Common myeloid progenitor, CD34-positive (primary cell): ENCODE data around the gene HERC3.

Source experiments
- CTCF ChIA-PET: fragments of 350-600 bp; sonication (Branson Sonifier 250); formaldehyde crosslinking; loops from one replicate; lab custom pipeline; 2021; ENCODE audit warnings: antibody characterized with exemption; lab: Charles Lee
- POLR2A ChIA-PET: fragments of 350-600 bp; sonication (Branson Sonifier 250); formaldehyde crosslinking; loops from one replicate; lab custom pipeline; 2021; ENCODE audit warnings: antibody characterized with exemption; lab: Charles Lee
- DNase-seq, 3 donors: peaks; one replicate each; pipeline versions ENCODE4 v3.0.0 to v3.0.0-alpha.2; 2013
- H3K27ac ChIP-seq, 2 experiments: 1 replicate in 1 of 2; 2 replicates in 1 of 2; pipeline ENCODE4 v1.7.0; 2013; ENCODE audit warnings: inconsistent platforms in 2 of 2, low read length in 2 of 2, mild to moderate bottlenecking in 2 of 2, low read depth in 1 of 2, moderate library complexity in 1 of 2; ENCODE audit not compliant: severe bottlenecking in 2 of 2, insufficient read depth in 1 of 2, poor library complexity in 1 of 2
- H3K27me3 ChIP-seq, 5 experiments: replicated peaks in 2 of 5; 1 replicate in 3 of 5; 2 replicates in 2 of 5; pipeline versions ENCODE4 v1.6.1 to v1.7.0; 2013; ENCODE audit warnings: low read length in 4 of 5, mild to moderate bottlenecking in 2 of 5, moderate library complexity in 2 of 5, inconsistent platforms in 1 of 5; ENCODE audit not compliant: insufficient read depth in 5 of 5, control insufficient read depth in 4 of 5
- H3K36me3 ChIP-seq, 4 experiments: 1 replicate in 2 of 4; 2 replicates in 2 of 4; pipeline versions ENCODE4 v1.6.1 to v1.7.0; 2013; ENCODE audit warnings: low read length in 3 of 4, control low read depth in 1 of 4, mild to moderate bottlenecking in 1 of 4; ENCODE audit not compliant: control insufficient read depth in 4 of 4, insufficient read depth in 4 of 4
- H3K4me1 ChIP-seq, 4 experiments: 1 replicate in 3 of 4; 2 replicates in 1 of 4; pipeline versions ENCODE4 v1.6.1 to v1.7.1; 2013; ENCODE audit warnings: low read length in 3 of 4, mild to moderate bottlenecking in 3 of 4, control low read depth in 1 of 4, inconsistent platforms in 1 of 4, moderate library complexity in 1 of 4; ENCODE audit not compliant: control insufficient read depth in 4 of 4, insufficient read depth in 4 of 4; ENCODE audit errors: control extremely low read depth in 1 of 4
- H3K4me3 ChIP-seq, 7 experiments: 1 replicate in 4 of 7; 2 replicates in 3 of 7; pipeline versions ENCODE4 v1.5.1 to v1.7.0; 2013; ENCODE audit warnings: mild to moderate bottlenecking in 7 of 7, low read length in 6 of 7, moderate library complexity in 6 of 7, inconsistent platforms in 2 of 7, low read depth in 2 of 7, control low read depth in 1 of 7; ENCODE audit not compliant: insufficient read depth in 4 of 7, control insufficient read depth in 1 of 7; ENCODE audit errors: extremely low read depth in 1 of 7
- H3K9me3 ChIP-seq, 5 experiments: 1 replicate in 4 of 5; 2 replicates in 1 of 5; pipeline versions ENCODE4 v1.6.1 to v1.7.1; 2013; ENCODE audit warnings: low read length in 4 of 5, mild to moderate bottlenecking in 2 of 5, inconsistent platforms in 1 of 5, low read depth in 1 of 5, moderate library complexity in 1 of 5; ENCODE audit not compliant: control insufficient read depth in 4 of 5, insufficient read depth in 2 of 5; ENCODE audit errors: control extremely low read depth in 1 of 5
- WGBS: methylation state at CpG from one replicate; pipeline ENCODE4 v1.1.5; 2013; ENCODE audit not compliant: insufficient coverage; 5-methylcytosine and 5-hydroxymethylcytosine counted together

Gene HERC3

DNA sequence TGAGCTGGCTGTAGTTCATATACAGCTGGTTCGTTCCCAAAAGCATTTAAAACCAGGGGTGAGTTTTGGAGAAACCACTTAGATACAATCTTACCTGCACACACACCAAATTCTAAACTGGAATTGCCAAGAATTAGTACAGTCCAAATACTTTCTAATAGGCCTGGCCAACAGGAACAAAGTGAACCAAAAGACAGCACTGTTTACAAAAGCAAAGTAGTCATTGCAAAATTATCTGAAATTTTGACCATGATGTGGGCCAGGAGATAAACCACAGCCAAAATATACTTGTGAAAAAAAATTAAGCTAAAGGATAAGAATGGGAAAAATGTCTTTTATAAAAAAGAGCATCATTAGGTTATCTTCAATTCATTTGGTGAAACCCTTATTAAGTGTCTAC lies 143.3 kb downstream of the HERC3 start:
- no peak for DNase-seq
- Histone ChIP-seq H3K36me3 (peaks cover 3 to 20% (median 10%) of the 10 kb centered on the region in 4 experiments), H3K4me3 (no peak overlapping the region), H3K27me3 (no peaks in the 10 kb centered on the region), H3K9me3 (no peaks in the 10 kb centered on the region), H3K4me1 (peaks cover 3 to 38% (median 19%) of the 10 kb centered on the region in 4 experiments), H3K27ac (no peak overlapping the region)
- ChIA-PET CTCF (interaction anchor here (0.8 to 1.9 kb wide), 3 partner anchors 8 to 16 kb away, joined by 3 to 5 read pairs (median 3); no protein-coding TSS in a partner anchor), POLR2A (no interaction called here)
- WGBS: 100% methylated on average over 1 of the region's 1 CpG

- no peak overlapping the region for H3K27ac ChIP-seq
- H3K36me3 ChIP-seq: peaks cover 3 to 16% (median 10%) of the 10 kb centered on the region in 4 experiments
- WGBS: no CpG with 5 or more reads among the region's 3 CpGs
- CTCF ChIA-PET: interaction anchor here (1.1 to 1.9 kb wide), 2 partner anchors 9 to 66 kb away, joined by 3 to 5 read pairs; no protein-coding TSS in a partner anchor
- DNase-seq: no peak
- no peaks in the 10 kb centered on the region for H3K27me3 ChIP-seq
- peaks cover 3 to 31% (median 17%) of the 10 kb centered on the region in 4 experiments for H3K4me1 ChIP-seq
- H3K4me3 ChIP-seq: no peak overlapping the region
- H3K9me3 ChIP-seq: no peaks in the 10 kb centered on the region
- POLR2A ChIA-PET: no interaction called here
Measured at GRCh38 chr4:88736264-88736663, 144.0 kb downstream of the HERC3 start.

- WGBS: 2% methylated on average over 11 of the region's 14 CpGs
- CTCF ChIA-PET: interaction anchor here (1.1 to 1.9 kb wide), 4 partner anchors 10 to 65 kb away, joined by 3 to 5 read pairs (median 4); no protein-coding TSS in a partner anchor
- peaks cover 3 to 23% (median 16%) of the 10 kb centered on the region in 4 experiments for H3K4me1 ChIP-seq
- no peaks in the 10 kb centered on the region for H3K9me3 ChIP-seq
- no peaks in the 10 kb centered on the region for H3K27me3 ChIP-seq
- POLR2A ChIA-PET: interaction anchor here (1.1 kb wide), 1 partner anchor 9 kb away, joined by 3 read pairs; no protein-coding TSS in a partner anchor
- peaks cover 6 to 15% (median 9%) of the 10 kb centered on the region in 4 experiments for H3K36me3 ChIP-seq
- peak; percentile 34 to 94 (median 89) for DNase-seq
- H3K27ac ChIP-seq: peak overlapping the region in 1 of 2 experiments; percentile 11
- H3K4me3 ChIP-seq: peak overlapping the region in 5 of 7 experiments; percentile 11 to 69 (median 49)
Measured at GRCh38 chr4:88737307-88737941, 145.1 kb downstream of the HERC3 start.

DNA sequence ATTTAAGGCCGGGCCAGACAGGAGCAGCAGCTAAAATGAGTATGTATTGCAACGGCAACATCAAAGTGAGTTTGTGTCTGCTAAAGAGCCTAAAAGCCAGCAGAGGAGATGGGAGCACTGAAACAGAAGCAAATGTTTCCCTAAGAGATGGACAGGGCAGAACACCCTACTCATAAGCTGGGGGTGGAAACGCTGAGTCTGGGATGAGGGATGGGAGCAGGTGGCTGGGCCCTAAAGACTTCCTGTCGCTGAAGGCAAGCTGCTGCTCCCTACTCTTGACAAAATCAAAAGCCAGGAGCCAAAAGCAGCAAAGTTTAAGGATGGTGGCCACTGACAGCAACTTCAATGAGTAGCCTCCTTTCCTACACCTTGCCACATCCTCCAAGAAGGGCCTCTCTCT lies 145.9 kb downstream of the HERC3 start:
- POLR2A ChIA-PET: interaction anchor here (0.5 kb wide), 1 partner anchor 15 kb away, joined by 3 read pairs; no protein-coding TSS in a partner anchor
- Histone ChIP-seq H3K27me3 (no peaks in the 10 kb centered on the region), H3K4me3 (no peak overlapping the region), H3K27ac (no peak overlapping the region), H3K9me3 (no peaks in the 10 kb centered on the region), H3K4me1 (peaks cover 3 to 29% (median 16%) of the 10 kb centered on the region in 4 experiments), H3K36me3 (peaks cover 6 to 15% (median 10%) of the 10 kb centered on the region in 4 experiments)
- WGBS: 85% methylated on average over 4 of the region's 4 CpGs
- CTCF ChIA-PET: interaction anchor here (1.2 to 1.4 kb wide), 2 partner anchors 20 to 209 kb away, joined by 3 read pairs; no protein-coding TSS in a partner anchor
- peak in 1 of 3 donors; percentile 11 for DNase-seq

GRCh38 chr4:88742561-88742960 lies 150.3 kb downstream of the HERC3 start:
- Histone ChIP-seq H3K9me3 (no peaks in the 10 kb centered on the region), H3K4me3 (no peak overlapping the region), H3K36me3 (peaks cover 14 to 36% (median 20%) of the 10 kb centered on the region in 4 experiments), H3K4me1 (peaks cover 3 to 17% (median 10%) of the 10 kb centered on the region in 4 experiments), H3K27ac (no peak overlapping the region), H3K27me3 (no peaks in the 10 kb centered on the region)
- WGBS: 44% methylated on average over 1 of the region's 2 CpGs
- POLR2A ChIA-PET: no interaction called here
- no peak for DNase-seq
- CTCF ChIA-PET: no interaction called here

DNA sequence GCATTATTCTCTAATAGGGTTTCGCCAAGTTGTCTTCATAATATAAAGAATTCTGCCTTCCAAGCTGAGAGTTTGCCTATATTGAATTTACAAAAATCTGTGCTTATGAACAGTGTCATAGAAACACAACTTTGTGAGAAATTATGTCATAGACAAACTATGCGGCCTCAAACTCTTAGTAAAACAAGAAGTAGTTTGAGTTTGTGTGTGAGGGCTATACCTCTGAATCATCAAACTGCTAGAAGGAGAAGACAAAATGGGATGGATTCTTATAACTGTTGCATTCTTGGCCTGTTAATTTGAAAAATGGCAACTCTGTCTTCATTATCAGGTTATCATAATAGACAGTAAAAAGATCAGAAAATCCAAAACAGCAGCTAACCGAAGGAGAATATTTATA lies 151.4 kb downstream of the HERC3 start:
- CTCF ChIA-PET: no interaction called here
- peaks cover 0 to 6% (median under 1%) of the 10 kb centered on the region in 4 experiments for H3K4me1 ChIP-seq
- no peak overlapping the region for H3K4me3 ChIP-seq
- no peak overlapping the region for H3K27ac ChIP-seq
- H3K9me3 ChIP-seq: no peaks in the 10 kb centered on the region
- POLR2A ChIA-PET: no interaction called here
- H3K36me3 ChIP-seq: peaks cover 18 to 43% (median 22%) of the 10 kb centered on the region in 4 experiments
- H3K27me3 ChIP-seq: no peaks in the 10 kb centered on the region
- DNase-seq: no peak
- 100% methylated on average over 2 of the region's 3 CpGs for WGBS

DNA sequence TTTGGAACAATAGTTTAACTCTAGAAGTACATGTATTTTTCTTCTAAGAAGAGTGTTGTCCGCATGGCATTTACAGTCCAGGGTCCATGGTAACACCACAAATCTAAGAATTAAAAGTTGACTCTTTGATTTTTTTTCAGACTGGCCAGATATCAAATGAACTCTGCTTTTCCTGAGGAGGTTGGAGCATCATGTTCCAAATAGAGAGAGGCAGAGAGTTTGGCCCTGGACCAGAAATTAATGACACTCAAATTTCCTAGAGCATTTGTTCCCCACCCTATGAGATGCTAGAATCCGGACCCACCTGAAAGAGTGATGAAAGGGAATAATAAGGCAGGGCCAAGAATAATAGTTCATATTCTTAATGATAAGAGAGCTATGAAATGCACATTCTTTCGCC lies 152.3 kb downstream of the HERC3 start:
- 100% methylated on average over 3 of the region's 3 CpGs for WGBS
- ChIA-PET POLR2A (interaction anchor here (0.7 kb wide), 1 partner anchor 75 kb away, joined by 3 read pairs; no protein-coding TSS in a partner anchor), CTCF (no interaction called here)
- Histone ChIP-seq H3K27me3 (no peaks in the 10 kb centered on the region), H3K27ac (no peak overlapping the region), H3K36me3 (peaks cover 20 to 47% (median 28%) of the 10 kb centered on the region in 4 experiments), H3K4me3 (no peak overlapping the region), H3K4me1 (peaks cover 0 to 5% (median 0%) of the 10 kb centered on the region in 4 experiments), H3K9me3 (no peaks in the 10 kb centered on the region)
- no peak for DNase-seq
